ENCODE measurements around the gene TMEM183A.
A peak's percentile ranks its signal among the peaks of the same experiment; 100 is the strongest.
"Not testable (repeated sequence)": the region's sequence is repeated elsewhere in the genome, so short reads cannot be mapped to it uniquely, and the experiment has no call there.

The TMEM183A gene

DNA sequence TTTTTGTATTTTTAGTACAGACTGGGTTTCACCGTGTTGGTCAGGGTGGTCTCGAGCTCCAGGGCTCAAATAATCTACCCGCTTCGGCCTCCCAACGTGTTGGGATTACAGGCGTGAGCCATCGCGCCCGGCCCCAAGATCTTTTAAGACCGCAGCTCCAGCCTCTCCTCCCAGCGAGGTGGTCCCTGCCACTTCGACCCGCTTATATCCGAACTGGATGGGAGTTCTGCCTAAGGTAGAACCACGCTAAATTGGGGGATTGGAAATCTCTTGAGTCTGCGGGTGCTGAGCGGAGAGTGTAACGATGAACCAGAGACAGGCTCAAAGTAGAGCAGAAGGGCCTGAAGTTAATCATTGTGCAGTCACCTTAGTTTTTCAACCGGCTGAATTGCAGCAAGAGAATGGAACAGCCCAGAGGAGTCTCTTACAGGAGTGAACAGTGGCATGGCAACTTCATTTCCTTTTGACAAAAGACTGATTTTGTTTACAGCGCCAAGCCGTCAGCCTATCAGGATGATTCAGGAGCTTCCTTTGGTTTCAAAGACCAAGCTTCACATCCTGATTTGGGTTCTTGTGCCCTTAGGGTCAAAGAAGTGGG lies 39.4 kb upstream of the TMEM183A start:
- H3K9me3 ChIP-seq (ENCODE audit: control insufficient read depth, insufficient read depth, low read depth, low read length): no peaks in the 10 kb centered on the region
- peaks cover 20% of the 10 kb centered on the region for H3K36me3 ChIP-seq (ENCODE audit: control insufficient read depth, insufficient read depth, low read length)
- H3K27me3 ChIP-seq (ENCODE audit: control insufficient read depth, insufficient read depth, low read length): 0 out of 2 replicates have a peak, but pooled peaks cover 3% of the 10 kb centered on the region
- peak overlapping the region; percentile 62 for H3K4me3 ChIP-seq (ENCODE audit: low read depth, low read length)
- peaks cover 6% of the 10 kb centered on the region for H3K4me1 ChIP-seq (ENCODE audit: control insufficient read depth, insufficient read depth, low read length)
- peak overlapping the region; percentile 65 for H3K9ac ChIP-seq (ENCODE audit: low read length)
- H3K27ac ChIP-seq (ENCODE audit: low read depth, low read length): no peak overlapping the region

- H3K4me3 ChIP-seq (ENCODE audit: low read depth, low read length): peak overlapping the region; percentile 62
Measured at GRCh38 chr1:202968351-202968750, 38.8 kb upstream of the TMEM183A start.

DNA sequence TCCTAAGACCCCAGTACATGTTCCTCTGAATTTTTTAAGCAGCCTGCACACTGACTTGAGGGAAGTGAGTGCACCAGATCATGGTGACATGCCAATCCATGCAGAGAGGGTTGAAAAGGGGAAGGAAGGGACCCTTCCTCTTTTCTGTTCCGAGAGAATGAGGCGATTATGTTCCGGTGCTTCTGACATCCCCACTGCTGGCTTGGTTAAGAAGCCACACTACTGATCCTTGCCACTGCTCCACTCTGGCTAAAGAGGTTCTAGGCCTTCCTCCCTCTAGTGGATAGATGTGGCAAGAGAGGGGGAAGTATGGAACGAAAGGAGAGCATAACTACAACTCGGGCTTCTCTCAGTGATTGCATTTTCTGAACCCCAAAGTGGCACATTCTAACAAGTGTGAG lies 38.3 kb upstream of the TMEM183A start:
- H3K36me3 ChIP-seq (ENCODE audit: control insufficient read depth, insufficient read depth, low read length): peaks cover 11% of the 10 kb centered on the region
- no peak overlapping the region for H3K4me3 ChIP-seq (ENCODE audit: low read depth, low read length)
- no peaks in the 10 kb centered on the region for H3K9me3 ChIP-seq (ENCODE audit: control insufficient read depth, insufficient read depth, low read depth, low read length)
- H3K27ac ChIP-seq (ENCODE audit: low read depth, low read length): no peak overlapping the region
- 0 out of 2 replicates have a peak, but pooled peaks cover 3% of the 10 kb centered on the region for H3K27me3 ChIP-seq (ENCODE audit: control insufficient read depth, insufficient read depth, low read length)
- peaks cover 6% of the 10 kb centered on the region for H3K4me1 ChIP-seq (ENCODE audit: control insufficient read depth, insufficient read depth, low read length)
- H3K9ac ChIP-seq (ENCODE audit: low read length): no peak overlapping the region

More at GRCh38 chr1:202968351-202968750, 38.8 kb upstream of the TMEM183A start:
- Histone ChIP-seq H3K27ac (ENCODE audit: low read depth, low read length) (no peak overlapping the region), H3K9ac (ENCODE audit: low read length) (no peak overlapping the region), H3K4me1 (ENCODE audit: control insufficient read depth, insufficient read depth, low read length) (peaks cover 6% of the 10 kb centered on the region), H3K9me3 (ENCODE audit: control insufficient read depth, insufficient read depth, low read depth, low read length) (no peaks in the 10 kb centered on the region), H3K36me3 (ENCODE audit: control insufficient read depth, insufficient read depth, low read length) (peaks cover 15% of the 10 kb centered on the region), H3K27me3 (ENCODE audit: control insufficient read depth, insufficient read depth, low read length) (0 out of 2 replicates have a peak, but pooled peaks cover 3% of the 10 kb centered on the region)

DNA sequence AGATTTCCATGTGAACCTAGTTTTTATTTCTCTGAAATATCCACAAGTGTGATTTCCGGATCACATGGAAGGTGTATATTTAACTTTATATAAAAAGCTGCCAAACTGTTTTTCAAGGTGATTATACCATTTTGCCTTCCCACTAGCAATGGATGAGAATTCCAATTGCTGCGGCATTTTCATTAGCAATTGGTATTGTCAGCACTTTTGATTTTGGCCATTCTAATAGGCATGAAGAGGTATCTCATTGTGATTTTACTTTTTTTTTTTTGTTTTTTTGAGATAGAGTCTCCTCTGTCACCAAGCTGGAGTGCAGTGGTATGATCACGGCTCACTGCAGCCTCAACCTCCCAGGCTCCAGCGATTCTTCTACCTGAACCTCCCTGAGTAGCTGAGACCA lies 35.1 kb upstream of the TMEM183A start:
- Histone ChIP-seq H3K4me1 (ENCODE audit: control insufficient read depth, insufficient read depth, low read length) (0 out of 2 replicates have a peak, but pooled peaks cover 2% of the 10 kb centered on the region), H3K9me3 (ENCODE audit: control insufficient read depth, insufficient read depth, low read depth, low read length) (no peaks in the 10 kb centered on the region), H3K36me3 (ENCODE audit: control insufficient read depth, insufficient read depth, low read length) (no peaks in the 10 kb centered on the region), H3K27me3 (ENCODE audit: control insufficient read depth, insufficient read depth, low read length) (0 out of 2 replicates have a peak, but pooled peaks cover 3% of the 10 kb centered on the region), H3K9ac (ENCODE audit: low read length) (no peak overlapping the region), H3K27ac (ENCODE audit: low read depth, low read length) (no peak overlapping the region), H3K4me3 (ENCODE audit: low read depth, low read length) (no peak overlapping the region)

DNA sequence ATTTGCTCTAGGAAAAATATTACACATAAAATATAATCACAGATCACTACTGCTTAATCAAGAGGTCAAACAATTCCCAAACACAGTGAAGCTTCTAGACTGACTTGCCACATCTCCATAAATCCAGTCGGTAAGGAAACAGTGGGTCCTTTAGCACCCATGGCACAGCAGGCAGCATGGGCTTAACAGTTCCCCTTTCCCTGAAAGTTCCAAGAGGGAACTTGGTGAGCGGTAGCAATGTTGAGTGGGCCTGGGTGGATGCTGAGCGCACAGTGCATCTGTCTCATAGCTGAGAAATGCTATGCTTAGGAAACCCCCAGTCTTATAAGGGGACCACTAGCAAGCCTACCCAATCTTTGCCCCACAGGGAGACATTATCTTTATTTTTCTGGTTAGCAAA lies 32.3 kb upstream of the TMEM183A start:
- H3K4me3 ChIP-seq (ENCODE audit: low read depth, low read length): no peak overlapping the region
- H3K9ac ChIP-seq (ENCODE audit: low read length): no peak overlapping the region
- H3K36me3 ChIP-seq (ENCODE audit: control insufficient read depth, insufficient read depth, low read length): no peaks in the 10 kb centered on the region
- no peaks in the 10 kb centered on the region for H3K27me3 ChIP-seq (ENCODE audit: control insufficient read depth, insufficient read depth, low read length)
- H3K27ac ChIP-seq (ENCODE audit: low read depth, low read length): no peak overlapping the region
- 0 out of 2 replicates have a peak, but pooled peaks cover 2% of the 10 kb centered on the region for H3K4me1 ChIP-seq (ENCODE audit: control insufficient read depth, insufficient read depth, low read length)
- H3K9me3 ChIP-seq (ENCODE audit: control insufficient read depth, insufficient read depth, low read depth, low read length): no peaks in the 10 kb centered on the region

DNA sequence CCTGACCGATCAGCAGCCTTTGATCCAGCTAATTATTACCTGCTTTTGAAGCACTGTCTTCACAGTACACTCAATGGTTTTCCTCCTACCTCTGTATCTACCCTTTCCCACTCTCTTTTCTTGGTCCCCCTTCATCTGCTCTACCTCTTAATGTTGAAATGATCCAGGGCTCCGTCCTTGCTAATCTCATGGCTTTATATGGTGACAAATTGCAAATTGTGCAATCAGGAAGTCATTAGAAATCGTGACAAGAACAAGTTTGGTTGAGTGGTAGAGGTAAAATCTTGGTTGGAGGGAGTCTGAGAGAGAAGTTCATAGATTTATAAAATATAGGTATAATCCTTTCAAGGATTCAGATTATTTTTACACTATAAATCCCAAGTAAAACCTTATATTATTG lies 30.5 kb upstream of the TMEM183A start:
- Histone ChIP-seq H3K36me3 (ENCODE audit: control insufficient read depth, insufficient read depth, low read length) (no peaks in the 10 kb centered on the region), H3K9ac (ENCODE audit: low read length) (no peak overlapping the region), H3K27me3 (ENCODE audit: control insufficient read depth, insufficient read depth, low read length) (no peaks in the 10 kb centered on the region), H3K9me3 (ENCODE audit: control insufficient read depth, insufficient read depth, low read depth, low read length) (no peaks in the 10 kb centered on the region), H3K27ac (ENCODE audit: low read depth, low read length) (no peak overlapping the region), H3K4me1 (ENCODE audit: control insufficient read depth, insufficient read depth, low read length) (0 out of 2 replicates have a peak, but pooled peaks cover 2% of the 10 kb centered on the region), H3K4me3 (ENCODE audit: low read depth, low read length) (no peak overlapping the region)

GRCh38 chr1:202979459-202979858 lies 27.7 kb upstream of the TMEM183A start:
- H3K9ac ChIP-seq (ENCODE audit: low read length): no peak overlapping the region
- no peak overlapping the region for H3K4me3 ChIP-seq (ENCODE audit: low read depth, low read length)
- no peaks in the 10 kb centered on the region for H3K36me3 ChIP-seq (ENCODE audit: control insufficient read depth, insufficient read depth, low read length)
- H3K4me1 ChIP-seq (ENCODE audit: control insufficient read depth, insufficient read depth, low read length): 0 out of 2 replicates have a peak, but pooled peaks cover 2% of the 10 kb centered on the region
- H3K9me3 ChIP-seq (ENCODE audit: control insufficient read depth, insufficient read depth, low read depth, low read length): no peaks in the 10 kb centered on the region
- H3K27ac ChIP-seq (ENCODE audit: low read depth, low read length): no peak overlapping the region
- no peaks in the 10 kb centered on the region for H3K27me3 ChIP-seq (ENCODE audit: control insufficient read depth, insufficient read depth, low read length)

DNA sequence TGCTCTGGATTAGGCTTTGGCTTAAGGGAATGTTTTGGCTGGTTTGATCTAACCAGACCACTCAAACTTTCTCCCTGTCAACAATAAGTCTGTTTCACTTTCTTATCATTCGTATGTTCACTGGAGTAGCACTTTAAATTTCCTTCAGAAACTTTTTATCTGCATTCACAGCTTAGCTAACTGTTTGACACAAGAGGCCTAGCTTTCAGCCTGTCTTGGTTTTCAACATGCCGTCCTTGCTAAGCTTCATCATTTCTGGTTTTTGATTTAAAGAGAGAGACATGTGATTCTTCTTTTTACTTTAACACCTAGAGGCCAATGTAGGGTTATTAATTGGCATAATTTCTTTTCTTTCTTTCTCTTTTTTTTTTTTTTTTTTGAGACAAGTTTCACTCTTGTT lies 25.2 kb upstream of the TMEM183A start:
- no peaks in the 10 kb centered on the region for H3K36me3 ChIP-seq (ENCODE audit: control insufficient read depth, insufficient read depth, low read length)
- H3K27me3 ChIP-seq (ENCODE audit: control insufficient read depth, insufficient read depth, low read length): no peaks in the 10 kb centered on the region
- 0 out of 2 replicates have a peak, but pooled peaks cover 2% of the 10 kb centered on the region for H3K4me1 ChIP-seq (ENCODE audit: control insufficient read depth, insufficient read depth, low read length)
- no peak overlapping the region for H3K4me3 ChIP-seq (ENCODE audit: low read depth, low read length)
- no peak overlapping the region for H3K27ac ChIP-seq (ENCODE audit: low read depth, low read length)
- no peaks in the 10 kb centered on the region for H3K9me3 ChIP-seq (ENCODE audit: control insufficient read depth, insufficient read depth, low read depth, low read length)
- H3K9ac ChIP-seq (ENCODE audit: low read length): no peak overlapping the region

DNA sequence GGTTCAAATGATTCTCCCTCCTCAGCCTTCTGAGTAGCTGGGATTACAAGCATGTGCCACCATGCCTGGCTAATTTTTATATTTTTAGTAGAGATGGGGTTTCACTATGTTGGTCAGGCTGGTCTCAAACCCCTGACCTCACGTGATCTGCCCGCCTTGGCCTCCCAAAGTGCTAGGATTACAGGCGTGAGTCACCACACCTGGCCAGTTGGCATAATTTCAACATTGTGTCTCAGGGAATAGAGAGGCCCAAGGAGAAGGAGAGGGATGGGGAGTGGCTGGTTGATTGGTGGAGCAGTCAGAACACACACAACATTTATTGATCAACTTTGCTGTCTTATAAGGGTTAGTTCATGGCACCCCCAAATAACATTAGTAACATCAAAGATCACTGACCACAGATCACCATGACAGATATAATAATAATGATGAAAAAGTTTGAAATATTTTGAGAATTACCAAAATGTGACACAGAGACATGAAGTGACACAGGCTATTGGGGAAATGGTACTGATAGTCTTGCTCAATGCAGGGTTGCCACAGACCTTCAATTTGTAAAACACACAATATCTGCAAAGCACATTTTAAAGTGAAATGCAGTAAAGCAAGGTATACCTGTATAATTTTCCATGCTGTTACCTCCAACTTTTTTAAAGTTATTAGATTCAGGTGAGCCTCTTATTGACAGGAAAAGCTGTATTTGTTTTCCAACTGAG lies 24.3 kb upstream of the TMEM183A start:
- 0 out of 2 replicates have a peak, but pooled peaks cover 3% of the 10 kb centered on the region for H3K27me3 ChIP-seq (ENCODE audit: control insufficient read depth, insufficient read depth, low read length)
- H3K9ac ChIP-seq (ENCODE audit: low read length): no peak overlapping the region
- H3K4me1 ChIP-seq (ENCODE audit: control insufficient read depth, insufficient read depth, low read length): no peaks in the 10 kb centered on the region
- H3K9me3 ChIP-seq (ENCODE audit: control insufficient read depth, insufficient read depth, low read depth, low read length): no peaks in the 10 kb centered on the region
- no peak overlapping the region for H3K4me3 ChIP-seq (ENCODE audit: low read depth, low read length)
- H3K36me3 ChIP-seq (ENCODE audit: control insufficient read depth, insufficient read depth, low read length): no peaks in the 10 kb centered on the region
- H3K27ac ChIP-seq (ENCODE audit: low read depth, low read length): no peak overlapping the region

- H3K4me1 ChIP-seq (ENCODE audit: control insufficient read depth, insufficient read depth, low read length); H3K27ac ChIP-seq (ENCODE audit: low read depth, low read length); H3K36me3 ChIP-seq (ENCODE audit: control insufficient read depth, insufficient read depth, low read length); H3K9me3 ChIP-seq (ENCODE audit: control insufficient read depth, insufficient read depth, low read depth, low read length); H3K27me3 ChIP-seq (ENCODE audit: control insufficient read depth, insufficient read depth, low read length); H3K9ac ChIP-seq (ENCODE audit: low read length); H3K4me3 ChIP-seq (ENCODE audit: low read depth, low read length): not testable (repeated sequence)
Measured at GRCh38 chr1:202986120-202986519, 21.1 kb upstream of the TMEM183A start.

- no peaks in the 10 kb centered on the region for H3K9me3 ChIP-seq (ENCODE audit: control insufficient read depth, insufficient read depth, low read depth, low read length)
- no peak overlapping the region for H3K27ac ChIP-seq (ENCODE audit: low read depth, low read length)
- no peak overlapping the region for H3K9ac ChIP-seq (ENCODE audit: low read length)
- no peak overlapping the region for H3K4me3 ChIP-seq (ENCODE audit: low read depth, low read length)
- H3K4me1 ChIP-seq (ENCODE audit: control insufficient read depth, insufficient read depth, low read length): peaks cover 3% of the 10 kb centered on the region; the same call in 1 of the 2 replicates
- 0 out of 2 replicates have a peak, but pooled peaks cover 3% of the 10 kb centered on the region for H3K27me3 ChIP-seq (ENCODE audit: control insufficient read depth, insufficient read depth, low read length)
- H3K36me3 ChIP-seq (ENCODE audit: control insufficient read depth, insufficient read depth, low read length): no peaks in the 10 kb centered on the region
Measured at GRCh38 chr1:202987255-202987654, 19.9 kb upstream of the TMEM183A start.
